Testis (tissue), 3 donors: Measurements from ENCODE around the gene EDN3. TPM values are rescaled to one million over a fixed set of nuclear protein-coding genes. Genes with fewer than 3 reads are reported as not detected.

Source experiments
- DNase-seq: peaks from one replicate; pipeline ENCODE4 v3.0.0-alpha.2; 2019
- H3K27ac ChIP-seq, 2 donors: fragments of 200-600 bp; sonication (generic); one replicate each; pipeline ENCODE4 v1.5.1; 2019
- H3K27me3 ChIP-seq: fragments of 200-600 bp; sonication (generic); one replicate; pipeline ENCODE4 v1.5.1; 2019
- H3K36me3 ChIP-seq: fragments of 200-600 bp; sonication (generic); one replicate; pipeline ENCODE4 v1.5.1; 2017; ENCODE audit warnings: low read depth; ENCODE audit errors: missing control alignments
- H3K4me1 ChIP-seq: fragments of 200-600 bp; sonication (generic); one replicate; pipeline ENCODE4 v1.5.1; 2019
- H3K4me3 ChIP-seq, 2 donors: fragments of 200-600 bp; sonication (generic); one replicate each; pipeline ENCODE4 v1.5.1; 2017 to 2019
- H3K9me3 ChIP-seq: fragments of 200-600 bp; sonication (generic); one replicate; pipeline ENCODE4 v1.5.1; 2017
- CTCF ChIP-seq, 3 experiments: fragments of 450-650 bp in 2 of 3; fragments of 200-600 bp in 1 of 3; sonication (generic) in 1 of 3; IDR thresholded peaks; one replicate each; pipeline ENCODE4 v1.5.1; 2016 to 2019; ENCODE audit warnings: antibody characterized with exemption in 3 of 3, mild to moderate bottlenecking in 2 of 3, moderate library complexity in 1 of 3
- POLR2A ChIP-seq: fragments of 450-650 bp; IDR thresholded peaks from one replicate; pipeline ENCODE4 v1.6.1; 2017; ENCODE audit warnings: antibody characterized with exemption, mild to moderate bottlenecking, moderate library complexity
- WGBS, 2 donors: methylation state at CpG; one replicate each; pipeline ENCODE4 v1.1.5; 2018; 5-methylcytosine and 5-hydroxymethylcytosine counted together
- intact Hi-C: fragments of 100-400 bp; cut with DNase I; formaldehyde crosslinking; loops from one replicate; pipeline ENCODE4 v1.15.1; 2023; ENCODE audit warnings: low total_unique reads
- polyA plus RNA-seq: library from polyadenylated mRNA; stranded (reverse); fragments of 350-450 nt; fragmentation: Illumina TruSeq; extraction: RNeasy Lipid Tissue Mini Kit (QIAGEN cat#74804); gene quantifications from one replicate; pipeline ENCODE4 v1.2.3, GENCODE V29; 2014; ENCODE audit warnings: low read depth, low replicate concordance; ENCODE audit not compliant: insufficient read depth
- total RNA-seq, 2 donors: library from RNA; depleted of rRNA; stranded (reverse); fragments of >200 nt; gene quantifications; one replicate each; pipeline ENCODE4 v1.2.3, GENCODE V29; 2016

The EDN3 gene
- total and polyA plus RNA-seq, 3 donors from 2014 or later = 2.9 to 5.2 (median 3.4) TPM

GRCh38 chr20:59305908-59306655, 5.7 kb downstream of the EDN3 start:
- Histone ChIP-seq H3K4me3 (no peak overlapping the region), H3K36me3 (no peaks in the 10 kb centered on the region), H3K27me3 (no peaks in the 10 kb centered on the region), H3K27ac (no peak overlapping the region), H3K9me3 (no peaks in the 10 kb centered on the region), H3K4me1 (no peaks in the 10 kb centered on the region)
- DNase-seq = no peak
- WGBS, 2 donors = 89 to 90% methylated on average over 7 of the region's 7 CpGs
- intact Hi-C loops = no loop called here
- TF ChIP-seq CTCF (IDR thresholded peaks at IDR 0.05) = no peak
- TF ChIP-seq POLR2A = no peak

DNA sequence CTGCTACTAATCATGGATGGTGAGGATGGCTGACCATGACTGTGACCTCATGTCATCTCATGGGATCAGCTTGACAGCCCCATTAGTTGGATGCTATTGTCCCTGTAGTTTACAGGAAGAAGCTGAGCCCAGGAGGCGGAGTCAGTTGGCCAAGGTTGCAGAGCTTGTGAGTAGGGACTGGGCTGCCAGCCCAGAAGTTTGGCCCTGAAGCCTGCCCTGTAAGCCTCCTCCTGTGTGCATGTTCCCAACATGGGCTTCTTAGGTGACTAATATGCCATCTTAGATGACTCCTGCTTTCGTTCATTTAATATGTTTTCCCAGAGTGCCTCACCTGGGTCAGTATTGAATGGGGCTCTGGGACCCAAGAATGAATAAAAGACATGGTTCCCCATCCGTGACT, 6.9 kb downstream of the EDN3 start:
- TF ChIP-seq CTCF (IDR thresholded peaks at IDR 0.05) (no peak), POLR2A (no peak)
- intact Hi-C loops = no loop called here
- WGBS, 2 donors = 84 to 85% methylated on average over 3 of the region's 3 CpGs
- no peak for DNase-seq
- Histone ChIP-seq H3K4me1 (no peaks in the 10 kb centered on the region), H3K27me3 (no peaks in the 10 kb centered on the region), H3K27ac (no peak overlapping the region), H3K36me3 (no peaks in the 10 kb centered on the region), H3K9me3 (no peaks in the 10 kb centered on the region), H3K4me3 (no peak overlapping the region)

DNA sequence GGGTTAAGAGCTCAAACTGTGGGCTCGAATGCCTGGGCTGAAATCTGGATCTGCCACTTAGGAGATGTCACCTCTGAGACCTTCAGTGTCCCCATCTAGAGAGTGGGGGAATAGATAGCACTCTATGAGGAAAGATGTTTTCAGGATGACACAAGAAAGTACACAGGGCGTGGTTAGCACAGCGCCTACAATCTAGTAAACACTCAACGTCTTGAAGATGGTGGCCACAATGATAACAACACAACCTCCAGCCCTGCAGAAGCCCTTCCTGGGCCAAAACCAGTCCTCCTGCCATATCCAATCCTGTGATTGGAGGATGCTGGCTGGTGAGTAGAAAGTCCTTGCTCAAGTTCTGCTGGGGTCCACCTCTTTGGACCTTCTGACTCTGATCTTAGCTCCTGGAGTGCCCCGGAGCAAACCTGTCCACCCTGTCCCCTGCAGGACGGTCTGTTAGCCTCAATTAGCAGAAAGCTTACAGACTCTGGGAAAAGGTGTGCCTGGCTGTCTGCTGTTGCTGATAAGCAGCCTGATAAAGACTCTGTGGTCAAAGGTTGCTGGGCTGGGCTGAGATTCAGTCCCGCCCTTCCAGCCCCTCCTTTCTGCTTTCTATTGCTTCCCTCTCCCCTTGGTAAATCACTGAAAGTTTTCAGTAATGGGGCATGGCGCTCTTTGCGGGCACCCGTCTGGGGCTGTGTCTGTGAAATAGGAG, 8.2 kb downstream of the EDN3 start:
- Histone ChIP-seq H3K4me3 (no peak overlapping the region), H3K36me3 (no peaks in the 10 kb centered on the region), H3K9me3 (no peaks in the 10 kb centered on the region), H3K27ac (no peak overlapping the region), H3K27me3 (no peaks in the 10 kb centered on the region), H3K4me1 (no peaks in the 10 kb centered on the region)
- 86 to 92% methylated on average over 8 to 10 of the region's 10 CpGs for WGBS, 2 donors
- DNase-seq = no peak
- TF ChIP-seq POLR2A (no peak), CTCF (IDR thresholded peaks at IDR 0.05) (no peak)
- intact Hi-C loops = no loop called here

DNA sequence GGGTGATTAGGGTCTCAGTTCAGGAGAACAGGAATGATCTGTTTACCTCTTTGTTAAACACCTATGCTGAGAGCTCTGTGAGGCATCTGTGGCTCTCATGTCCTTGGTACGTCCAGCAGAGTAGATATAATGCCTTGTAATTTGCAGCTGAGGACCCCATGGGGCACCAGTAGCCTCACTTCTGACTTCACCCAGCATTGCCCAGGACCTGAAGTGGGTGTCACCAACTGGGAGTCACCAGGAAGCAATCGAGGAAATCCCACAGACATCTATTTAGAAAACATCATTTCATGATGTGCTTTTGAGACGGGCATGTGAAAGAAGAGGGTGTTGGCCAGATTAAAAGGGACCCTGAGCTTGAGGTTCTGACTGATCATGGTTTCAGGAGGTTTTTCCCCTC, 8.8 kb downstream of the EDN3 start:
- no peak for DNase-seq
- no peak overlapping the region for H3K4me3 ChIP-seq
- intact Hi-C loops = no loop called here
- no peaks in the 10 kb centered on the region for H3K9me3 ChIP-seq
- TF ChIP-seq CTCF (IDR thresholded peaks at IDR 0.05) (no peak), POLR2A (no peak)
- H3K27me3 ChIP-seq = no peaks in the 10 kb centered on the region
- no peak overlapping the region for H3K27ac ChIP-seq
- WGBS, 2 donors = 80 to 89% methylated on average over 3 of the region's 3 CpGs
- H3K36me3 ChIP-seq = no peaks in the 10 kb centered on the region
- H3K4me1 ChIP-seq = no peaks in the 10 kb centered on the region
